ENCODE data around the gene DENND1C. TPM values are rescaled to one million over a fixed set of nuclear protein-coding genes. Genes with fewer than 3 reads are reported as not detected.

Gene DENND1C
- total RNA-seq, 2 donors from 2014 or later: 2.7 to 3.9 TPM

DNA sequence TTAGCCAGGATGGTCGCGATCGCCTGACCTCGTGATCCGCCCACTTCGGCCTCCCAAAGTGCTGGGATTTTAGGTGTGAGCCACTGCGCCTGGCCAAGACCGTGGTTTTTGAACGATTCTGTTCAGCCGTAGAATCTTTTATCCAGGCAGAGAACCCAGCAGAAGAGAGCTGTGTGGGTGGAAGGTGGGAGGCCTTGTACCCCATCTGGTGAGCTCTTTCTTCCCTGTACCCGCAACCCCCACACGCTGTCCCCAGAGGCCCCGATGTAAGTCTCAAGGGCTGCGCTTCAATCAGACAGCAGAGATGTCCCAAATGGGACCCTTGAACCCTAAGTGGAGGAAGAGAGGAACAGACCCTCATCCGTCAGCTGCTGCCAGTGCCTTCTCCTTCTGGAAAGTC lies 25.7 kb downstream of the DENND1C start:
- H3K27ac ChIP-seq: no peak overlapping the region
- no peaks in the 10 kb centered on the region for H3K27me3 ChIP-seq (replicated peaks; ENCODE audit: insufficient read depth)
- TF ChIP-seq, protein P1, sequence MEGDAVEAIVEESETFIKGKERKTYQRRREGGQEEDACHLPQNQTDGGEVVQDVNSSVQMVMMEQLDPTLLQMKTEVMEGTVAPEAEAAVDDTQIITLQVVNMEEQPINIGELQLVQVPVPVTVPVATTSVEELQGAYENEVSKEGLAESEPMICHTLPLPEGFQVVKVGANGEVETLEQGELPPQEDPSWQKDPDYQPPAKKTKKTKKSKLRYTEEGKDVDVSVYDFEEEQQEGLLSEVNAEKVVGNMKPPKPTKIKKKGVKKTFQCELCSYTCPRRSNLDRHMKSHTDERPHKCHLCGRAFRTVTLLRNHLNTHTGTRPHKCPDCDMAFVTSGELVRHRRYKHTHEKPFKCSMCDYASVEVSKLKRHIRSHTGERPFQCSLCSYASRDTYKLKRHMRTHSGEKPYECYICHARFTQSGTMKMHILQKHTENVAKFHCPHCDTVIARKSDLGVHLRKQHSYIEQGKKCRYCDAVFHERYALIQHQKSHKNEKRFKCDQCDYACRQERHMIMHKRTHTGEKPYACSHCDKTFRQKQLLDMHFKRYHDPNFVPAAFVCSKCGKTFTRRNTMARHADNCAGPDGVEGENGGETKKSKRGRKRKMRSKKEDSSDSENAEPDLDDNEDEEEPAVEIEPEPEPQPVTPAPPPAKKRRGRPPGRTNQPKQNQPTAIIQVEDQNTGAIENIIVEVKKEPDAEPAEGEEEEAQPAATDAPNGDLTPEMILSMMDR (IDR thresholded peaks at IDR 0.05): no peak
- DNase-seq (ENCODE audit: low spot score) (no peak), ATAC-seq (ENCODE audit: insufficient number of reproducible peaks, low FRiP score, low read depth) (no peak)
- peaks cover 3% of the 10 kb centered on the region for H3K9me3 ChIP-seq
- H3K4me3 ChIP-seq: no peak overlapping the region
- H3K4me1 ChIP-seq (ENCODE audit: control insufficient read depth in 1 of 2, low read depth in 2 of 2): peaks cover 0 to 15% of the 10 kb centered on the region in 2 donors
- peaks cover 27% of the 10 kb centered on the region for H3K36me3 ChIP-seq

DNA sequence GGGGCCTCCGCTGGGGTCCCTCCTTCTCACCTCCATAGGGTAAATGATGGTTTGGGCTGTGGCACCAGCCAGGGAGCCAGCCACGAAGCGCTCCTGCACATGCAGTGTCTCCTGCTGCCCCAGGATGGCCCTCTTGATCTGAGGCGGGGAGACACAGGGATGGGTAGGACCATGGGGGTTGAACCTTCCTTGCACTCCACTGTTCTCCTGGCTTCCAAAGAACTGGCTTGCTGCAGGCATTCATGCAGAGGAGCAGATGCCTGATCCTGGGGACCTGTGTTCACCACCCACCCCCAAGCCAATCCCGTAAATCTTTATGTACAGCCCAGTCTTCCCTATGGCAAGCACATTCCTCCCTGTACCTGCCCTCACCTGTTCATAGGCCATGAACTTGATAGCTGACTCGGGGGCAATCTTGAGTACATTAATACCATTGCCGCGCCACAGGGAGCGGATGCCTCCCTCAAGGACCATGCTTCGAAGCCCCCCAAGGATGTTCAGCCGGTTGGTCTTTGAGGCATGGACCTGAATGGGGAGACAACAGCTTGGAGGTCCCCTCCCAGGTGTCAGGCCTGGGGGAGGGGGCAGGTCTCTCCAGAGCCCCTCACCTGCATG lies 27.5 kb downstream of the DENND1C start:
- TF ChIP-seq, protein P1 (IDR thresholded peaks at IDR 0.05): no peak
- DNase-seq (ENCODE audit: low spot score) (no peak), ATAC-seq (ENCODE audit: insufficient number of reproducible peaks, low FRiP score, low read depth) (no peak)
- no peak overlapping the region for H3K27ac ChIP-seq
- H3K9me3 ChIP-seq: peaks cover 3% of the 10 kb centered on the region
- H3K27me3 ChIP-seq (replicated peaks; ENCODE audit: insufficient read depth): no peaks in the 10 kb centered on the region
- no peak overlapping the region for H3K4me3 ChIP-seq
- peaks cover 0 to 14% of the 10 kb centered on the region in 2 donors for H3K4me1 ChIP-seq (ENCODE audit: control insufficient read depth in 1 of 2, low read depth in 2 of 2)
- peaks cover 27% of the 10 kb centered on the region for H3K36me3 ChIP-seq

DNA sequence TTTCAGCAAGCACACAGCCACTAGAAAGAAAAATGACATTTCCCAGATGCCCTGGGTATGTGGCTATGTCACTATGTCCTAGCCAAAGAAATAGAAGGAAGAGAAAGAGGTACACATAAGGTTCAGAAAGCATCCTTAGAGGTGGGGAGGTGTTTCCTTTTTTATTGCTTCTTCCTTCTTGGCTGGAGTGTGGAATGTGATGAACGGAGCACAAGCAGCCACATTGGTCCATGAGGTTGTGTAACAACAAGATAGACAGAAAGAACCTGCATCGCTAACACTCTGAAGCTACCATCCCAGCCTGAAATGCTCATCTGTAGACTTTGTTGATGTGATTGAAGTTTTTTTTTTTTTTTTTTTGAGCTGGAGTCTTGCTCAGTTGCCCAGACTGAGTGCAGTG lies 28.7 kb downstream of the DENND1C start:
- no peak overlapping the region for H3K27ac ChIP-seq
- H3K36me3 ChIP-seq: peaks cover 27% of the 10 kb centered on the region

DNA sequence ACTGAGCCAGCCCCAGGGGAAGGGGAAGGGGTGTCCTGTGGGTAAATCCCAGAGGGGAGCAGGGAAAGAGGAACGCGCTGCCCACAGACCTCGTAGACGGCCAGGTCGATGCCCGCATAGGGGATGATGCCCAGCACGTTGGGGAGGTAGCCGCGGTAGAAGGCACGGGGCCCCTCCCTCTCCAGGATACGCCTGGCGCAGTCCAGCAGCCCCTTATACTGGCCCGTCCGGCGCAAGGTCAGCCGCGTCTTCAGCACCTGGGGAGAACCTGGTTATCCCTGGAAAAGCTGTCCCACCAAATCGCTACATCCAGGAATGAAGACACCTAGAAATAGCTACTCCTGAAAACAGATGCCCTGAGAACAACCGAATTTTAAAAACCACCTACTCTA lies 29.4 kb downstream of the DENND1C start:
- TF ChIP-seq, protein P1 (IDR thresholded peaks at IDR 0.05): no peak
- H3K36me3 ChIP-seq: peaks cover 27% of the 10 kb centered on the region

More for the DNA sequence above, 28.7 kb downstream of the DENND1C start:
- no peak for ATAC-seq (ENCODE audit: insufficient number of reproducible peaks, low FRiP score, low read depth)
- no peaks in the 10 kb centered on the region for H3K27me3 ChIP-seq (replicated peaks; ENCODE audit: insufficient read depth)
- TF ChIP-seq, protein P1 (IDR thresholded peaks at IDR 0.05): no peak
- peaks cover 0 to 2% of the 10 kb centered on the region in 2 donors for H3K4me1 ChIP-seq (ENCODE audit: control insufficient read depth in 1 of 2, low read depth in 2 of 2)
- no peak overlapping the region for H3K4me3 ChIP-seq
- peaks cover 3% of the 10 kb centered on the region for H3K9me3 ChIP-seq
- no peak for DNase-seq (ENCODE audit: low spot score)

DNA sequence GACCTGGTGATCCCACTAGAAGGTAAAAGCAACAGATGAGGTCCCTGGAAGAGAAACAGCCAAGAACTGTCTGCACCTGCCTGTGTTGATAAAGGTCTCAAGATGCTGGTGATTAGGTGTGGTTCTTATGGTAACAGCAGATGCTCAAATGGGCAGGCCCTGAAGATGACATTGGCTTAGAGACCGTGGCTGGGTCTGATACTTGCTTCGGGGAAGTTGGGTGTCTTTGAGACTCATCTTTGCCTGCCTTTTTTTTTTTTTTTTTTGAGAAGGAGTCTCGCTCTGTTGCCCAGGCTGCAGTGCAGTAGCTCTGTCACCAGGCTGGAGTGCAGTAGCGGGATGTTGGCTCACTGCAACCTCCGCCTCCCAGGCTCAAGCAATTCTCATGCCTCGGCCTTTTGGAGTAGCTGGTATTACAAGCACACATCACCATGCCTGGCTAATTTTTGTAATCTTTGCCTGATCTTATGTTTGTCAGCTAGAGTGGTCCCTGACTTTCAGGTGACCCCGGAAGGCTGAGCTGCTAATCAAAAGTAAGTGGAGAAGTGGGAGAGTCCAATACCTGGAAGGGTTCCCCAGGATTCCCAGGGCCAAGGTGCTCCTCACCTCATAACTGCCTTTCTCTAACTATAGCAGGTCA lies 29.9 kb downstream of the DENND1C start:
- no peak for ATAC-seq (ENCODE audit: insufficient number of reproducible peaks, low FRiP score, low read depth)
- Histone ChIP-seq H3K36me3 (peaks cover 32% of the 10 kb centered on the region), H3K4me3 (no peak overlapping the region)

More for the DNA sequence above, 29.4 kb downstream of the DENND1C start:
- H3K4me3 ChIP-seq: no peak overlapping the region
- H3K27ac ChIP-seq: no peak overlapping the region
- DNase-seq (ENCODE audit: low spot score): no peak
- no peaks in the 10 kb centered on the region for H3K27me3 ChIP-seq (replicated peaks; ENCODE audit: insufficient read depth)
- peaks cover 3% of the 10 kb centered on the region for H3K9me3 ChIP-seq
- ATAC-seq (ENCODE audit: insufficient number of reproducible peaks, low FRiP score, low read depth): no peak
- H3K4me1 ChIP-seq (ENCODE audit: control insufficient read depth in 1 of 2, low read depth in 2 of 2): no peaks in the 10 kb centered on the region

More for the DNA sequence above, 29.9 kb downstream of the DENND1C start:
- Histone ChIP-seq H3K27me3 (replicated peaks; ENCODE audit: insufficient read depth) (no peaks in the 10 kb centered on the region), H3K4me1 (ENCODE audit: control insufficient read depth in 1 of 2, low read depth in 2 of 2) (no peaks in the 10 kb centered on the region), H3K9me3 (peaks cover 3% of the 10 kb centered on the region), H3K27ac (no peak overlapping the region)
- TF ChIP-seq, protein P1 (IDR thresholded peaks at IDR 0.05): no peak
- DNase-seq (ENCODE audit: low spot score): no peak

Data from thoracic aorta (tissue), 2 donors.